Measurements from ENCODE around the gene RMND1.

RMND1 gene, protein sequence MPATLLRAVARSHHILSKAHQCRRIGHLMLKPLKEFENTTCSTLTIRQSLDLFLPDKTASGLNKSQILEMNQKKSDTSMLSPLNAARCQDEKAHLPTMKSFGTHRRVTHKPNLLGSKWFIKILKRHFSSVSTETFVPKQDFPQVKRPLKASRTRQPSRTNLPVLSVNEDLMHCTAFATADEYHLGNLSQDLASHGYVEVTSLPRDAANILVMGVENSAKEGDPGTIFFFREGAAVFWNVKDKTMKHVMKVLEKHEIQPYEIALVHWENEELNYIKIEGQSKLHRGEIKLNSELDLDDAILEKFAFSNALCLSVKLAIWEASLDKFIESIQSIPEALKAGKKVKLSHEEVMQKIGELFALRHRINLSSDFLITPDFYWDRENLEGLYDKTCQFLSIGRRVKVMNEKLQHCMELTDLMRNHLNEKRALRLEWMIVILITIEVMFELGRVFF

DNA sequence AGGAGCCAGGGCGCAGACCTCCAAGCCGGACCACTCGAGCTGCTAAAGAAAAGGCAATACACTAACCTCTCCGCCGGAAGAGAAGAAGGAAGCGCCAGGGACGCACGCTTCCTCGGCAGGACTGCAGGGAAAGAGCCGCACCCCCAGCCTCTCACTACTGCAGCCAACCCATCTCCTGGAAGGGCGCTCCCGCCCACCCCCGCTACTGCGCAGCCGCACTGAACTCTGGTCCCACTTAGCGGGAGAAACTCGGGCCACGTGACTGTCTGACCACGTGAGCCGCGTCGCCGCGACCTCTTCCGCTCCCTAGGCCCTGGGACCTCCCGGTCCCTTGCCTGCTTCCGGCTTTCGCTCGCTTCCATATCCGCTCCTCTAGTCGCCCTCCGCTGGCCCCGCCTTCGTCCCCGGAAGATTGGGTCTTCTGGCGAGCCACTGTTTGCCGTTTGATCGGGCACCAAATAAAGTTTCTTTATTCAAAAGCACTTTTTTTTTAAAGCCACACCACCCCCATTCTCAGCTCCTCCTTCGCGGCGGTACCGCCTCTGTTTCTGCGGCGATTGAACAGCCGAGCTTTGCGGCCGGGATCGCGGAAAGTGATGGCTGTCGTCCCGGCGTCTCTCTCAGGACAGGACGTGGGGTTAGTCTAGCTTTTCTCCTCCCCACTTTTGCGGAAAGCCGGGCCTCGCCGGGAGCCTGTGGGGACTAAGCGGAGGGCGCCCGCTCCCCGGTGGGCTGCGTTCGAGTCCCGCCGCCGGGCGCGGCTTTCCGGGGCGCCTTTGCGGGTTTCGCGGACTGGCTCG is at the start of gene RMND1:
Gene RMND1 (minus strand): TSS at position 177 of the 800 bp plus-strand sequence. CDS start 6,315 bp downstream, outside the sequence.
- peak within 1 kb of the TSS; percentile 86 for H3K4me3 ChIP-seq (ENCODE audit: low read depth, low read length)
- DNase-seq (ENCODE audit: low read depth): peak; percentile 100
- TF ChIP-seq, protein P1, sequence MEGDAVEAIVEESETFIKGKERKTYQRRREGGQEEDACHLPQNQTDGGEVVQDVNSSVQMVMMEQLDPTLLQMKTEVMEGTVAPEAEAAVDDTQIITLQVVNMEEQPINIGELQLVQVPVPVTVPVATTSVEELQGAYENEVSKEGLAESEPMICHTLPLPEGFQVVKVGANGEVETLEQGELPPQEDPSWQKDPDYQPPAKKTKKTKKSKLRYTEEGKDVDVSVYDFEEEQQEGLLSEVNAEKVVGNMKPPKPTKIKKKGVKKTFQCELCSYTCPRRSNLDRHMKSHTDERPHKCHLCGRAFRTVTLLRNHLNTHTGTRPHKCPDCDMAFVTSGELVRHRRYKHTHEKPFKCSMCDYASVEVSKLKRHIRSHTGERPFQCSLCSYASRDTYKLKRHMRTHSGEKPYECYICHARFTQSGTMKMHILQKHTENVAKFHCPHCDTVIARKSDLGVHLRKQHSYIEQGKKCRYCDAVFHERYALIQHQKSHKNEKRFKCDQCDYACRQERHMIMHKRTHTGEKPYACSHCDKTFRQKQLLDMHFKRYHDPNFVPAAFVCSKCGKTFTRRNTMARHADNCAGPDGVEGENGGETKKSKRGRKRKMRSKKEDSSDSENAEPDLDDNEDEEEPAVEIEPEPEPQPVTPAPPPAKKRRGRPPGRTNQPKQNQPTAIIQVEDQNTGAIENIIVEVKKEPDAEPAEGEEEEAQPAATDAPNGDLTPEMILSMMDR (IDR thresholded peaks at IDR 0.05; ENCODE audit: control insufficient read depth, extremely low read depth, insufficient read depth): no peak

DNA sequence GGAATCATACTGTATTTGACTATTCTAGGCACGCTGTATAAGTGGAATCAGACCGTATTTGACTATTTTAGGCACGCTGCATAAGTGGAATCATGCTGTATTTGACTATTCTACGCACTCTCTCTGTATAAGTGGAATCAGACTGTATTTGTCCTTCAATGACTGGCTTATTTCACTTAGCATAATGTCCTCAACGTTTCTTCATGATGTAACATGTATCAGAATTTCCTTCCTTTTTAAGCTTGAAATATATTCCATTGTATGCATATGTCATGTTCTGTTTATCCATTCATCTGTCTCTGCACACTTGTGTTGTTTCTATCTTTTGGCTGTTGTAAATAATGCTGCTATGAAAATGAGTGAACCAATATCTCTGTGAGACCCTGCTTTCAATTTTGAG is 47.6 kb upstream of the RMND1 start:
- TF ChIP-seq, protein P1 (IDR thresholded peaks at IDR 0.05; ENCODE audit: control insufficient read depth, extremely low read depth, insufficient read depth): no peak
- no peak overlapping the region for H3K4me3 ChIP-seq (ENCODE audit: low read depth, low read length)
- no peak for DNase-seq (ENCODE audit: low read depth)

GRCh38 chr6:151498327-151498726 is 46.4 kb upstream of the RMND1 start:
- DNase-seq (ENCODE audit: low read depth): no peak
- H3K4me3 ChIP-seq (ENCODE audit: low read depth, low read length): no peak overlapping the region
- TF ChIP-seq, protein P1 (IDR thresholded peaks at IDR 0.05; ENCODE audit: control insufficient read depth, extremely low read depth, insufficient read depth): no peak

DNA sequence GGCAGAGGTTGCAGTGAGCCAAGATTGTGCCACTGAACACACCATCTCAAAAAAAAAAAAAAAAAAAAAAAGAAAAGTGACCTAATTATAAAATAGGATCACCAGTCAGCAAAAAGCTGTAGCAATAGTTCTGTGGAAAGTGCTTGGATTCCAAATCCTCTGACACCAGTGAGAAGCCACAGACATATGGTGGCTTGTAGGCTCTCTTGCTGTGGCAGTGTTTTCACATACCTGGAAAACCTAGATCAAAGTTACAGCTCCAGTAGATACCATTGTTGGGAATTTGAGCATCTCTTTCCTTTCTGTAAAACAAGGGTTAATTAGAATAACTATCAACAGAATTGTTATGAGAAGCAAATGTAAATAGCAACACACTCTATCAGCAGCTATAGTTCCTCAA is 46.0 kb upstream of the RMND1 start:
- no peak for DNase-seq (ENCODE audit: low read depth)
- TF ChIP-seq, protein P1 (IDR thresholded peaks at IDR 0.05; ENCODE audit: control insufficient read depth, extremely low read depth, insufficient read depth): no peak

DNA sequence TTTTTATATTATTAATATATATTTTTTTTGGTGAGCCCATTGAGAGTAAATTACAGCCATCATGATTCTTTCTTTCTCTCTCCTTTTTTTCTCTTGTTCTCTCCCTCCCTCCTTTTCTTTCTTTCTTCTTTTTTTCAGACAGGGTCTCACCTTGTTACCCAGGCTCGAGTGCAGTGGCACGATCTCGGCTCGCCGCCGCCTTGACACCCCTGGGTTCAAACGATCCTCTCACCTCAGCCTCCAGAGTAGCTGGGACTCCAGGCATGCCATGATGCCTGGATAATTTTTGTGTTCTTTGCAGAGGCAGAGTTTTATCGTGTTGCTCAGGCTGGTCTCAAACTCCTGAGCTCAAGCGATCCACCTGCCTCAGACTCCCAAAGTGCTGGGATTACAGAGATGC is 43.5 kb upstream of the RMND1 start:
- no peak overlapping the region for H3K4me3 ChIP-seq (ENCODE audit: low read depth, low read length)
- DNase-seq (ENCODE audit: low read depth): no peak
- TF ChIP-seq, protein P1 (IDR thresholded peaks at IDR 0.05; ENCODE audit: control insufficient read depth, extremely low read depth, insufficient read depth): no peak

More for the DNA sequence above, 46.0 kb upstream of the RMND1 start:
- H3K4me3 ChIP-seq (ENCODE audit: low read depth, low read length): no peak overlapping the region

GRCh38 chr6:151494936-151495320 is 43.0 kb upstream of the RMND1 start:
- TF ChIP-seq, protein P1 (IDR thresholded peaks at IDR 0.05; ENCODE audit: control insufficient read depth, extremely low read depth, insufficient read depth): no peak
- no peak overlapping the region for H3K4me3 ChIP-seq (ENCODE audit: low read depth, low read length)
- DNase-seq (ENCODE audit: low read depth): no peak
